B cell (primary cell): ENCODE data around the gene SATB2. TPM values are rescaled to one million over a fixed set of nuclear protein-coding genes. Genes with fewer than 3 reads are reported as not detected.

ENCODE experiments used
- ATAC-seq: fragments of 200-7000 bp; cut with Tn5 transposase; one replicate; pipeline ENCODE4 v1.10.0; 2021; ENCODE audit warnings: low read depth, mild to moderate bottlenecking, moderate number of reproducible peaks, moderate library complexity
- CTCF ChIA-PET: fragments of 350-600 bp; sonication (Branson Sonifier 250); formaldehyde crosslinking; loops from one replicate; lab custom pipeline; 2021; ENCODE audit warnings: antibody characterized with exemption, inconsistent platforms; lab: Charles Lee
- POLR2A ChIA-PET: fragments of 350-600 bp; sonication (Branson Sonifier 250); formaldehyde crosslinking; loops from one replicate; lab custom pipeline; 2021; ENCODE audit warnings: antibody characterized with exemption; lab: Charles Lee
- DNase-seq: peaks from one replicate; pipeline ENCODE4 v3.0.0; 2013
- H2AFZ ChIP-seq: 2 replicates; pipeline ENCODE4 v1.6.1; 2012; ENCODE audit warnings: mild to moderate bottlenecking, low read depth, low read length; ENCODE audit not compliant: insufficient read depth, poor library complexity, severe bottlenecking
- H3K27ac ChIP-seq, 2 donors: 1 replicate in 1 of 2; 2 replicates in 1 of 2; pipeline ENCODE4 v1.5.1; 2012 to 2013; ENCODE audit warnings: low read length in 2 of 2, mild to moderate bottlenecking in 2 of 2, moderate library complexity in 1 of 2
- H3K27me3 ChIP-seq, 4 experiments: fragments of 200-600 bp in 1 of 4; sonication (generic) in 1 of 4; replicated peaks in 1 of 4; 1 replicate in 2 of 4; 2 replicates in 2 of 4; pipeline versions ENCODE4 v1.6.1 to v1.7.0; 2013 to 2016; ENCODE audit warnings: low read length in 3 of 4, mild to moderate bottlenecking in 2 of 4, mixed read lengths in 1 of 4, moderate library complexity in 1 of 4; ENCODE audit not compliant: insufficient read depth in 4 of 4, control insufficient read depth in 3 of 4; ENCODE audit errors: control extremely low read depth in 1 of 4
- H3K36me3 ChIP-seq, 2 experiments: replicated peaks in 1 of 2; 1 replicate in 1 of 2; 2 replicates in 1 of 2; pipeline versions ENCODE4 v1.6.1 to v1.7.1; 2013; ENCODE audit warnings: low read length in 1 of 2; ENCODE audit not compliant: insufficient read depth in 2 of 2, control insufficient read depth in 1 of 2; ENCODE audit errors: control extremely low read depth in 1 of 2, extremely low read depth in 1 of 2
- H3K4me1 ChIP-seq, 2 donors: fragments of 200-600 bp in 1 of 2; sonication (generic) in 1 of 2; 1 replicate in 1 of 2; 2 replicates in 1 of 2; pipeline versions ENCODE4 v1.5.1 to v1.6.1; 2013 to 2017; ENCODE audit warnings: low read length in 2 of 2; ENCODE audit not compliant: control insufficient read depth in 2 of 2, insufficient read depth in 2 of 2
- H3K4me2 ChIP-seq: replicated peaks from 2 replicates; pipeline ENCODE3; 2012; ENCODE audit warnings: mild to moderate bottlenecking, low read depth, low read length; ENCODE audit not compliant: poor library complexity, severe bottlenecking
- H3K4me3 ChIP-seq, 5 experiments: fragments of 200-600 bp in 1 of 5; sonication (generic) in 1 of 5; 1 replicate in 3 of 5; 2 replicates in 2 of 5; pipeline versions ENCODE4 v1.5.1 to v1.7.0; 2011 to 2016; ENCODE audit warnings: low read length in 4 of 5, mild to moderate bottlenecking in 4 of 5, low read depth in 2 of 5, control low read depth in 1 of 5, moderate library complexity in 1 of 5; ENCODE audit not compliant: insufficient read depth in 1 of 5; ENCODE audit errors: control extremely low read depth in 1 of 5, extremely low read depth in 1 of 5
- H3K79me2 ChIP-seq: fragments of 200-600 bp; sonication (generic); one replicate; pipeline ENCODE4 v1.6.0; 2016; ENCODE audit warnings: low read length; ENCODE audit not compliant: control insufficient read depth, insufficient read depth
- H3K9ac ChIP-seq: fragments of 200-600 bp; sonication (generic); 2 replicates; pipeline ENCODE4 v1.6.1; 2017; ENCODE audit warnings: mild to moderate bottlenecking, low read length, moderate library complexity
- H3K9me3 ChIP-seq, 3 donors: one replicate each; pipeline versions ENCODE4 v1.6.1 to v1.7.1; 2013; ENCODE audit warnings: low read length in 2 of 3; ENCODE audit not compliant: control insufficient read depth in 2 of 3, insufficient read depth in 1 of 3; ENCODE audit errors: control extremely low read depth in 1 of 3
- H4K20me1 ChIP-seq: 2 replicates; pipeline ENCODE4 v1.6.0; 2012; ENCODE audit warnings: mild to moderate bottlenecking, low read length; ENCODE audit not compliant: insufficient read depth, control insufficient read depth, poor library complexity, severe bottlenecking
- H3K27ac Mint-ChIP-seq: one replicate; pipeline ENCODE4 v1.8.0; 2021; ENCODE audit warnings: mixed read lengths
- H3K27me3 Mint-ChIP-seq: one replicate; pipeline ENCODE4 v1.8.0; 2021; ENCODE audit warnings: mixed read lengths
- H3K4me1 Mint-ChIP-seq: one replicate; pipeline ENCODE4 v1.8.0; 2021; ENCODE audit warnings: mixed read lengths
- H3K4me3 Mint-ChIP-seq: one replicate; pipeline ENCODE4 v1.8.0; 2021; ENCODE audit warnings: mixed read lengths
- H3K9me3 Mint-ChIP-seq: one replicate; pipeline ENCODE4 v1.8.0; 2022; ENCODE audit warnings: mixed read lengths; ENCODE audit not compliant: insufficient read depth
- EZH2 ChIP-seq: IDR thresholded peaks from 2 replicates; pipeline ENCODE4 v1.6.1; 2012; ENCODE audit warnings: borderline replicate concordance, low read depth, mild to moderate bottlenecking, moderate library complexity, low read length; ENCODE audit not compliant: insufficient read depth, poor library complexity, severe bottlenecking
- WGBS: methylation state at CpG from one replicate; pipeline ENCODE4 v1.1.5; 2013; ENCODE audit warnings: missing lambda C conversion rate; ENCODE audit not compliant: insufficient coverage; 5-methylcytosine and 5-hydroxymethylcytosine counted together
- intact Hi-C: fragments of 100-400 bp; cut with micrococcal nuclease; formaldehyde crosslinking; loops from one replicate; pipeline ENCODE4 v1.10.0; 2022
- polyA plus RNA-seq: library from polyadenylated mRNA; depleted of rRNA; stranded (reverse); fragments of >200 nt; gene quantifications from 2 replicates; pipeline ENCODE4 v1.2.3, GENCODE V29; 2012
- total RNA-seq, 2 donors: library from RNA; stranded (reverse); fragments of 120-200 nt in 1 of 2; gene quantifications; 1 replicate in 1 of 2; 2 replicates in 1 of 2; pipeline versions ENCODE4 v1.2.3 to v1.2.4, GENCODE V29; 2013 to 2022
- TF ChIP-seq, protein P1 (sequence below): fragments of 200-600 bp; IDR thresholded peaks from one replicate; pipeline ENCODE4 v1.8.0; 2022; ENCODE audit warnings: antibody characterized with exemption, mild to moderate bottlenecking

The SATB2 gene
- total and polyA plus RNA-seq, 2 donors (not counting 1 experiment from before 2014, with no cell fraction given): 0.13 to 0.49 TPM

- Mint-ChIP-seq H3K9me3 (peaks cover 7% of the 10 kb centered on the region), H3K4me3 (peak overlapping the region; percentile 49), H3K27ac (no peak overlapping the region), H3K4me1 (peaks cover 20% of the 10 kb centered on the region), H3K27me3 (peaks cover 51% of the 10 kb centered on the region)
- Histone ChIP-seq H3K9ac (no peak overlapping the region), H3K4me1 (peaks cover 31 to 34% of the 10 kb centered on the region in 2 donors), H2AFZ (no peak overlapping the region), H4K20me1 (no peaks in the 10 kb centered on the region), H3K4me3 (no peak overlapping the region), H3K9me3 (peaks cover 1 to 61% (median 20%) of the 10 kb centered on the region in 3 donors), H3K4me2 (peak overlapping the region; percentile 61), H3K27ac (no peak overlapping the region), H3K27me3 (peaks cover 0 to 78% (median 68%) of the 10 kb centered on the region in 4 experiments), H3K79me2 (no peaks in the 10 kb centered on the region), H3K36me3 (no peaks in the 10 kb centered on the region)
- DNase-seq (peak; percentile 43), ATAC-seq (no peak)
- TF ChIP-seq, protein P1, sequence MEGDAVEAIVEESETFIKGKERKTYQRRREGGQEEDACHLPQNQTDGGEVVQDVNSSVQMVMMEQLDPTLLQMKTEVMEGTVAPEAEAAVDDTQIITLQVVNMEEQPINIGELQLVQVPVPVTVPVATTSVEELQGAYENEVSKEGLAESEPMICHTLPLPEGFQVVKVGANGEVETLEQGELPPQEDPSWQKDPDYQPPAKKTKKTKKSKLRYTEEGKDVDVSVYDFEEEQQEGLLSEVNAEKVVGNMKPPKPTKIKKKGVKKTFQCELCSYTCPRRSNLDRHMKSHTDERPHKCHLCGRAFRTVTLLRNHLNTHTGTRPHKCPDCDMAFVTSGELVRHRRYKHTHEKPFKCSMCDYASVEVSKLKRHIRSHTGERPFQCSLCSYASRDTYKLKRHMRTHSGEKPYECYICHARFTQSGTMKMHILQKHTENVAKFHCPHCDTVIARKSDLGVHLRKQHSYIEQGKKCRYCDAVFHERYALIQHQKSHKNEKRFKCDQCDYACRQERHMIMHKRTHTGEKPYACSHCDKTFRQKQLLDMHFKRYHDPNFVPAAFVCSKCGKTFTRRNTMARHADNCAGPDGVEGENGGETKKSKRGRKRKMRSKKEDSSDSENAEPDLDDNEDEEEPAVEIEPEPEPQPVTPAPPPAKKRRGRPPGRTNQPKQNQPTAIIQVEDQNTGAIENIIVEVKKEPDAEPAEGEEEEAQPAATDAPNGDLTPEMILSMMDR: no peak
- TF ChIP-seq EZH2: no peak
- intact Hi-C loops: no loop called here
- WGBS: 13% methylated on average over 46 of the region's 46 CpGs
- ChIA-PET CTCF (no interaction called here), POLR2A (no interaction called here)
Measured at GRCh38 chr2:199462347-199462955, 4.7 kb upstream of the SATB2 start.

DNA sequence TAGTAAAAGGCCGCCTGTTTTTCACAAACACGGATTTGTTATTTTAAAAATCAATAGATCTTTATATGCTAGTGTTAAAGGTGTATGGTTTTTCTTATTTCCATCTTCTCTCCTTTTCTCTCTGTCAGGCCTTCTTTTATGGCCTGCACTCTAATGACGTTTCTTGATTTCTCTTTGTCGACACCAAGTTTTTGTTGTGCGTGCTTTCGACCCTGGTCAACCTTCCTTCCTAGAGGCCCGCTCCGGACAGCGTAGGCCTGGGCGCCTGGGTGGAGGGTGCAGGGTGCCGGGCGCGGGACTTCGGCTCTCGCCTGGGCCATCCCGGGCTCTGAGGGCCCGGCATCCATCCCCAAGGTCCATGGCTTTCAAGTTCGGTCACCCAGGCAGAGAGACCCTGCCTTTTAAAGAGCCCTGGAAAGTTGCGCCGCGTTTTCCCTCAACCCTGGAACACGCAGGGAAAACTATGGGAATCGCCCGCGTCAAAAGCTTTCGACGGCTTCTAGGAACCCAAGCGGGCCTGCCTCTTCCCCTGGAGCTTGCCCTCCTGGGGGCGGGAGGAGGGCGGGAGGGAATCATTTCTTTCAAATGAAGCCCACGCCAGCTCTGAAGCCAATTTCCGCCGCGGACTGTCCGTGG is 4.1 kb upstream of the SATB2 start:
- no peak overlapping the region for H3K4me3 Mint-ChIP-seq
- Histone ChIP-seq H3K4me2 (no peak overlapping the region), H3K36me3 (no peaks in the 10 kb centered on the region), H4K20me1 (no peaks in the 10 kb centered on the region), H3K27ac (no peak overlapping the region), H3K79me2 (no peaks in the 10 kb centered on the region), H3K4me1 (peaks cover 37 to 40% of the 10 kb centered on the region in 2 donors), H3K27me3 (peaks cover 0 to 78% (median 66%) of the 10 kb centered on the region in 4 experiments), H3K9me3 (peaks cover 1 to 61% (median 20%) of the 10 kb centered on the region in 3 donors), H3K9ac (no peak overlapping the region), H2AFZ (no peak overlapping the region), H3K4me3 (no peak overlapping the region)
- H3K4me1 Mint-ChIP-seq: peaks cover 26% of the 10 kb centered on the region
- H3K27me3 Mint-ChIP-seq: peaks cover 50% of the 10 kb centered on the region
- no peak for ATAC-seq
- POLR2A ChIA-PET: no interaction called here
- intact Hi-C loops: no loop called here
- no peak for TF ChIP-seq EZH2
- TF ChIP-seq, protein P1: no peak
- H3K9me3 Mint-ChIP-seq: peaks cover 7% of the 10 kb centered on the region
- 25% methylated on average over 32 of the region's 35 CpGs for WGBS
- H3K27ac Mint-ChIP-seq: no peak overlapping the region
- CTCF ChIA-PET: no interaction called here
- DNase-seq: peak; percentile 37
